Measurements from ENCODE around the gene PACSIN3. TPM values are rescaled to one million over a fixed set of nuclear protein-coding genes. Genes with fewer than 3 reads are reported as not detected.

PACSIN3 gene
- total RNA-seq, 1 donor = 39.3 TPM

DNA sequence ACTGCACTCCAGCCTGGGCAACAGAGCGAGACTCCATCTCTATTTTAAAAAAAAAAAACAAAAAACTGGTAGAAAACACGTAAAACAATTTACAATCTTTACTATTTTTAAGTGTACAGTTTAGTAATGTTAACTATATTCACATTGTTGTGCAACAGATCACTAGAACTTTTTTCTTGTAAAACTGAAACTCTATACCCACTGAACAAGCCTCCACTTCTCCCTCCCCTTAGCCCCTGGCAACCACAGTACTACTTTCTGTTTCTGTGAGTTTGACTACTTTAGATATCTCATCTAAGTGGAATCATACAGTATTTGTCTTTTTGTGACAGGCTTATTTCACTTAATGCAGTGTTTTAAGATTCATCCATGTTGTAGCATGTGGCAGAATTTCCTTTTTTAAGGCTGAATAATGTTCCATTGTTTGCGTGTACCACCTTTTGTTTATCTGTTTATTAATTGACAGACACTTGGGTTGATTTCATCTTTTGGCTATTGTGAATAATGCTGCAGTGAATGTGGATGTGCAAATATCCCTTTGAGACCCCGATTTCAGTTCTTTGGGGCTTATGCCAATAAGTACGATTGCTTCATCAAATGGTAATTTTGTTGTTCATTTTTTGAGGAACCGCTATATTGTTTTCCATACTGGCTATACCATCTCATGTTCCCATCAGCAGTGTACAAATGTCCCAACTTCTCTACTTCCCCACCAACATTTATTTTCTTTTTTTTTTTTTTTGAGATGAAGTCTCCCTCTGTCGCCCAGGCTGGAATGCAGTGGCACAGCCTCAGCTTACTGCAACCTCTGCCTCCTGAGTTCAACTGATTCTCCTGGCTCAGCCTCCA is 39.5 kb upstream of the PACSIN3 start:
- TF ChIP-seq, protein P1, sequence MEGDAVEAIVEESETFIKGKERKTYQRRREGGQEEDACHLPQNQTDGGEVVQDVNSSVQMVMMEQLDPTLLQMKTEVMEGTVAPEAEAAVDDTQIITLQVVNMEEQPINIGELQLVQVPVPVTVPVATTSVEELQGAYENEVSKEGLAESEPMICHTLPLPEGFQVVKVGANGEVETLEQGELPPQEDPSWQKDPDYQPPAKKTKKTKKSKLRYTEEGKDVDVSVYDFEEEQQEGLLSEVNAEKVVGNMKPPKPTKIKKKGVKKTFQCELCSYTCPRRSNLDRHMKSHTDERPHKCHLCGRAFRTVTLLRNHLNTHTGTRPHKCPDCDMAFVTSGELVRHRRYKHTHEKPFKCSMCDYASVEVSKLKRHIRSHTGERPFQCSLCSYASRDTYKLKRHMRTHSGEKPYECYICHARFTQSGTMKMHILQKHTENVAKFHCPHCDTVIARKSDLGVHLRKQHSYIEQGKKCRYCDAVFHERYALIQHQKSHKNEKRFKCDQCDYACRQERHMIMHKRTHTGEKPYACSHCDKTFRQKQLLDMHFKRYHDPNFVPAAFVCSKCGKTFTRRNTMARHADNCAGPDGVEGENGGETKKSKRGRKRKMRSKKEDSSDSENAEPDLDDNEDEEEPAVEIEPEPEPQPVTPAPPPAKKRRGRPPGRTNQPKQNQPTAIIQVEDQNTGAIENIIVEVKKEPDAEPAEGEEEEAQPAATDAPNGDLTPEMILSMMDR (IDR thresholded peaks at IDR 0.05; ENCODE audit: insufficient read depth, low read depth, low read length) = no peak
- H3K4me3 ChIP-seq (ENCODE audit: low read depth, low read length) = no peak overlapping the region
- peak; percentile 52 for DNase-seq (ENCODE audit: low read depth)

- DNase-seq (ENCODE audit: low read depth) = no peak
- TF ChIP-seq, protein P1 (IDR thresholded peaks at IDR 0.05; ENCODE audit: insufficient read depth, low read depth, low read length) = no peak
- H3K4me3 ChIP-seq (ENCODE audit: low read depth, low read length) = no peak overlapping the region
Measured at GRCh38 chr11:47222696-47223095, 36.5 kb upstream of the PACSIN3 start.

- TF ChIP-seq, protein P1 (IDR thresholded peaks at IDR 0.05; ENCODE audit: insufficient read depth, low read depth, low read length) = no peak
- peak; percentile 74 for DNase-seq (ENCODE audit: low read depth)
- no peak overlapping the region for H3K4me3 ChIP-seq (ENCODE audit: low read depth, low read length)
Measured at GRCh38 chr11:47220401-47220821, 34.2 kb upstream of the PACSIN3 start.

- DNase-seq (ENCODE audit: low read depth) = peak; percentile 72
- TF ChIP-seq, protein P1 (IDR thresholded peaks at IDR 0.05; ENCODE audit: insufficient read depth, low read depth, low read length) = no peak
- H3K4me3 ChIP-seq (ENCODE audit: low read depth, low read length) = peak overlapping the region; percentile 69
Measured at GRCh38 chr11:47216121-47216798, 30.0 kb upstream of the PACSIN3 start.

- DNase-seq (ENCODE audit: low read depth) = peak; percentile 9
- peak overlapping the region; percentile 69 for H3K4me3 ChIP-seq (ENCODE audit: low read depth, low read length)
- TF ChIP-seq, protein P1 (IDR thresholded peaks at IDR 0.05; ENCODE audit: insufficient read depth, low read depth, low read length) = no peak
Measured at GRCh38 chr11:47215366-47215910, 29.2 kb upstream of the PACSIN3 start.

DNA sequence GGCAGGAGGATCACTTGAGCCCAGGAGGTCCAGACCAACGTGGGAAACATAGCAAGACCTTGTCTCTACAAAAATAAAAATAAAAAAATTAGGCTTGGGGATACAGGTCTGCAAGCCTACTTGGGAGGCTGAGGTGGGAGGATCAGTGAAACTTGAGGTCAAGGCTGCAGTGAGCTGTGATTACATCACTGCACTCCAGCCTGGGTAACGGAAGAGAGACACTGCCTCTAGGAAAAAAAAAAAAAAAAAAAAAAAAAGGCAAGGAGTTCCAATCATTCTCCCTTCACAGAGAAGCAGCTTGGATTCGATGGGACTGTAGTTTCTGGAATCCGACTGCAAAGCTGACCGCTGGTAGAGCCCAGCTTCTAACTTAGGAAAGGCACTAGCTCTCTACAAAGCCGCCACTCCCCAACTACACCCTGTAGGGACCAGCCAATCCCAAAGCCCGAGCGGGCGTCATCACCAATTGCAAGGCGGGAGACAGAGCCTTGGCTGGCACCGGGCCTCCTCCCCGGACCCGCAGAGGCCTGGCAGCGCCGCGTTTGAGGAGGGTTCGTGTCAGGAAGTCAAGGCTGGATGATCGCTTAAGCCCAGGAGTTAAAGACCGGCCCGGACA is 27.8 kb upstream of the PACSIN3 start:
- TF ChIP-seq, protein P1 (IDR thresholded peaks at IDR 0.05; ENCODE audit: insufficient read depth, low read depth, low read length) = no peak
- H3K4me3 ChIP-seq (ENCODE audit: low read depth, low read length) = peak overlapping the region; percentile 69
- peak; percentile 84 for DNase-seq (ENCODE audit: low read depth)
